Aorta (tissue), 4 donors: ENCODE data around the gene TMEM255A. TPM values are rescaled to one million over a fixed set of nuclear protein-coding genes. Genes with fewer than 3 reads are reported as not detected.

ENCODE experiments used
- polyA plus RNA-seq, 2 donors: library from polyadenylated mRNA; stranded (reverse); fragments of 200-250 nt; gene quantifications; one replicate each; pipeline ENCODE4 v1.2.3, GENCODE V29; 2013
- total RNA-seq, 2 donors: library from RNA; stranded (reverse); fragmentation: NEBNext Ultra II Directional; extraction: Animal tissue kit (Norgen Biotek cat#: 25700); gene quantifications; one replicate each; pipeline ENCODE4 v1.2.1, GENCODE V29; 2021
- donor health status: healthy with polysubstance abuse.
- donor health status: Bipolar disorder and iron deficiency.
- donor health status: DM: no; HTN: no; CAD: no.
- donor health status: DM: yes; HTN: yes; CAD: no.

The TMEM255A gene
- total and polyA plus RNA-seq, 4 donors = 1.3 to 4.3 TPM; not detected in 2

Other genes with a start within 250 kb of the TMEM255A start
- not detected for gene RHOXF2B, start 233.8 kb downstream of the TMEM255A start, total RNA-seq
- not detected for gene RHOXF2B, start 233.8 kb downstream of the TMEM255A start, polyA plus RNA-seq
- under 1 TPM in 1 of 2 donors, not detected in 1; 0.69 TPM for gene RHOXF1, start 195.5 kb downstream of the TMEM255A start, total RNA-seq
- gene RHOXF1, start 195.5 kb downstream of the TMEM255A start, polyA plus RNA-seq = 1 to 10 TPM in 1 of 2 donors, not detected in 1; 4.8 TPM
- not detected for gene RHOXF2, start 152.8 kb downstream of the TMEM255A start, total RNA-seq
- gene RHOXF2, start 152.8 kb downstream of the TMEM255A start, polyA plus RNA-seq = not detected
- gene ZBTB33, start 60.6 kb downstream of the TMEM255A start, total RNA-seq = 10 to 100 TPM in 1 of 2 donors, 1 to 10 TPM in 1; 7.9 to 12.1 TPM
- 1 to 10 TPM; 2.6 to 3.4 TPM for gene ZBTB33, start 60.6 kb downstream of the TMEM255A start, polyA plus RNA-seq
- gene ATP1B4, start 50.6 kb upstream of the TMEM255A start, total RNA-seq = not detected
- not detected for gene ATP1B4, start 50.6 kb upstream of the TMEM255A start, polyA plus RNA-seq
- 100 to 1,000 TPM in 1 of 2 donors, 10 to 100 TPM in 1; 71.8 to 101 TPM for gene LAMP2, start 157.8 kb upstream of the TMEM255A start, total RNA-seq
- 10 to 100 TPM; 35.8 to 40.8 TPM for gene LAMP2, start 157.8 kb upstream of the TMEM255A start, polyA plus RNA-seq
- 10 to 100 TPM; 47.3 to 48.2 TPM for gene CUL4B, start 249.5 kb upstream of the TMEM255A start, total RNA-seq
- gene CUL4B, start 249.5 kb upstream of the TMEM255A start, polyA plus RNA-seq = 10 to 100 TPM; 22.4 to 53.5 TPM